Measurements from ENCODE around the gene PIM1.

PIM1 gene

GRCh38 chr6:37222992-37223391 lies 53.0 kb downstream of the PIM1 start:
- Histone ChIP-seq H3K4me1 (ENCODE audit: control insufficient read depth in 1 of 2, insufficient read depth in 2 of 2, low read length in 2 of 2) (peaks cover 0 to 5% of the 10 kb centered on the region in 2 experiments), H3K18ac (ENCODE audit: low read length) (no peak overlapping the region), H2AK5ac (ENCODE audit: low read length) (no peak overlapping the region), H3K4me2 (ENCODE audit: low read length) (peak overlapping the region; percentile 74), H4K8ac (ENCODE audit: low read depth, low read length) (no peak overlapping the region), H2BK120ac (ENCODE audit: insufficient read depth, low read length, poor library complexity) (no peak overlapping the region), H3K79me1 (ENCODE audit: low read length) (peaks cover 4% of the 10 kb centered on the region), H4K12ac (ENCODE audit: low read depth, low read length) (no peak overlapping the region), H2AFZ (ENCODE audit: insufficient read depth, low read length, poor library complexity) (no peak overlapping the region), H3K36me3 (ENCODE audit: control insufficient read depth in 1 of 2, insufficient read depth in 2 of 2, low read length in 2 of 2) (no peaks in the 10 kb centered on the region), H4K91ac (ENCODE audit: low read depth, low read length) (no peak overlapping the region), H3K4me3 (ENCODE audit: low read depth, low read length) (no peak overlapping the region), H3K4ac (ENCODE audit: low read depth, low read length) (no peak overlapping the region), H3K27ac (ENCODE audit: low read depth, low read length) (no peak overlapping the region), H2BK5ac (ENCODE audit: low read depth, low read length, poor library complexity) (no peak overlapping the region), H3K79me2 (ENCODE audit: control insufficient read depth, insufficient read depth, low read length, poor library complexity) (no peaks in the 10 kb centered on the region), H3K27me3 (ENCODE audit: insufficient read depth, low read length) (no peaks in the 10 kb centered on the region), H3K14ac (ENCODE audit: low read length) (no peak overlapping the region), H3K23ac (ENCODE audit: low read length) (no peak overlapping the region), H2BK12ac (ENCODE audit: low read length) (no peak overlapping the region), H3K9me3 (ENCODE audit: insufficient read depth, low read depth, low read length) (no peaks in the 10 kb centered on the region), H3K9ac (ENCODE audit: low read length) (no peak overlapping the region)
- no peak for DNase-seq

Measured in trophoblast cell (in vitro differentiated cells and primary cell).